Measurements from ENCODE around the gene UROS. TPM values are rescaled to one million over a fixed set of nuclear protein-coding genes. Genes with fewer than 3 reads are reported as not detected.

UROS gene
- total and polyA plus RNA-seq, 10 of the 15 experiments (the other 5 are each of a cell fraction or from before 2014, with no cell fraction given): 4.3 to 112 (median 64.5) TPM

DNA sequence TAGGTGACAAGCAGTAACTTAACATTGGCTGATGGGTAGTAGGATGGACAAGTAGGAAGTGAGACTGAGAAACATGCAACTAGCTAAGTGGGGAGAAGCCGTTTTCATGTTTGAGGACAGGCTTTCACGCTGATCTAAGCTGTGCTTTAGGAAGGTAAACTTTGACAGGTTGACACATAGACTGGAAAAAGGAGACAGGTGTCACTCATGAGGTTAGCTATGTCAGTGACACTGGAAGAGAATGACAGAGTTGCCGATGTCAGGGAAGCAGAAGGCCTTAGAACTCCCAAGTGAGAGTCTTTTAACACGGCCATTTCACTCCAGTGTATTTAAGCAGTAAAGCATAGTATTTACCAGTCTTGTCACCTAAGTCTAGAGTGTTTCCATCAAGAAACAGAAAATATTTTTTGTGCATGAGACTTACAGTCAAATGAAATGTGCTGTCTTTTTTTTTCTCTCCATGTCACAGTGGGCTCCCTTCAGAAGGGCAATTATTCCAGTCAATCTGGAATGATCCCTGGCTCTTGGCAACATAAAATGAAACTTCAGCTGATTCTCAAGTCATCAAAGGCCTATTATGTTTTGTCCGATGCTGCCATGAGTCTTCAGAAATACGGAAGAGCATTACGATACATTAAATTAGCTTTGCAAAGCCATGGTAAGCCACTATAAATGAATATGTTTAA lies 82.9 kb downstream of the UROS start:
- ChIA-PET POLR2A (no interaction called here), SMC1A (ENCODE audit: uncharacterized antibody, unreplicated experiment) (interaction anchor here (1.1 kb wide), 1 partner anchor 19 kb away, joined by 4 read pairs; no protein-coding TSS in a partner anchor)
- TF ChIP-seq IKZF2 (IDR thresholded peaks at IDR 0.05) (no peak), POLR2AphosphoS2 (IDR thresholded peaks at IDR 0.05; ENCODE audit: low read depth, low read length) (no peak), IKZF1 (conservative IDR thresholded peaks at IDR 0.05) (no peak), ASH2L (IDR thresholded peaks at IDR 0.05; ENCODE audit: borderline replicate concordance, low read depth) (no peak), FOXK2 (IDR thresholded peaks at IDR 0.05) (no peak), MYB (IDR thresholded peaks at IDR 0.05; ENCODE audit: borderline replicate concordance, low read depth, low read length) (no peak), TARDBP (IDR thresholded peaks at IDR 0.05; ENCODE audit: borderline replicate concordance) (no peak), SMC3 (IDR thresholded peaks at IDR 0.05; ENCODE audit: borderline replicate concordance, low read length) (no peak), YY1 (IDR thresholded peaks at IDR 0.05; ENCODE audit: low read depth, low read length) (no peak), SREBF2 (IDR thresholded peaks at IDR 0.05; ENCODE audit: low read length) (no peak), RAD21 (IDR thresholded peaks at IDR 0.05; ENCODE audit: insufficient read depth, low read depth, low read length) (no peak)
- TF ChIP-seq, protein P1, sequence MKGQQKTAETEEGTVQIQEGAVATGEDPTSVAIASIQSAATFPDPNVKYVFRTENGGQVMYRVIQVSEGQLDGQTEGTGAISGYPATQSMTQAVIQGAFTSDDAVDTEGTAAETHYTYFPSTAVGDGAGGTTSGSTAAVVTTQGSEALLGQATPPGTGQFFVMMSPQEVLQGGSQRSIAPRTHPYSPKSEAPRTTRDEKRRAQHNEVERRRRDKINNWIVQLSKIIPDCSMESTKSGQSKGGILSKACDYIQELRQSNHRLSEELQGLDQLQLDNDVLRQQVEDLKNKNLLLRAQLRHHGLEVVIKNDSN (IDR thresholded peaks at IDR 0.05; ENCODE audit: borderline replicate concordance, extremely low read length, insufficient read depth, low read depth, low read length): no peak
- TF ChIP-seq, protein P2, sequence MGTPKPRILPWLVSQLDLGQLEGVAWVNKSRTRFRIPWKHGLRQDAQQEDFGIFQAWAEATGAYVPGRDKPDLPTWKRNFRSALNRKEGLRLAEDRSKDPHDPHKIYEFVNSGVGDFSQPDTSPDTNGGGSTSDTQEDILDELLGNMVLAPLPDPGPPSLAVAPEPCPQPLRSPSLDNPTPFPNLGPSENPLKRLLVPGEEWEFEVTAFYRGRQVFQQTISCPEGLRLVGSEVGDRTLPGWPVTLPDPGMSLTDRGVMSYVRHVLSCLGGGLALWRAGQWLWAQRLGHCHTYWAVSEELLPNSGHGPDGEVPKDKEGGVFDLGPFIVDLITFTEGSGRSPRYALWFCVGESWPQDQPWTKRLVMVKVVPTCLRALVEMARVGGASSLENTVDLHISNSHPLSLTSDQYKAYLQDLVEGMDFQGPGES (IDR thresholded peaks at IDR 0.05): no peak
- TF ChIP-seq, protein P3, sequence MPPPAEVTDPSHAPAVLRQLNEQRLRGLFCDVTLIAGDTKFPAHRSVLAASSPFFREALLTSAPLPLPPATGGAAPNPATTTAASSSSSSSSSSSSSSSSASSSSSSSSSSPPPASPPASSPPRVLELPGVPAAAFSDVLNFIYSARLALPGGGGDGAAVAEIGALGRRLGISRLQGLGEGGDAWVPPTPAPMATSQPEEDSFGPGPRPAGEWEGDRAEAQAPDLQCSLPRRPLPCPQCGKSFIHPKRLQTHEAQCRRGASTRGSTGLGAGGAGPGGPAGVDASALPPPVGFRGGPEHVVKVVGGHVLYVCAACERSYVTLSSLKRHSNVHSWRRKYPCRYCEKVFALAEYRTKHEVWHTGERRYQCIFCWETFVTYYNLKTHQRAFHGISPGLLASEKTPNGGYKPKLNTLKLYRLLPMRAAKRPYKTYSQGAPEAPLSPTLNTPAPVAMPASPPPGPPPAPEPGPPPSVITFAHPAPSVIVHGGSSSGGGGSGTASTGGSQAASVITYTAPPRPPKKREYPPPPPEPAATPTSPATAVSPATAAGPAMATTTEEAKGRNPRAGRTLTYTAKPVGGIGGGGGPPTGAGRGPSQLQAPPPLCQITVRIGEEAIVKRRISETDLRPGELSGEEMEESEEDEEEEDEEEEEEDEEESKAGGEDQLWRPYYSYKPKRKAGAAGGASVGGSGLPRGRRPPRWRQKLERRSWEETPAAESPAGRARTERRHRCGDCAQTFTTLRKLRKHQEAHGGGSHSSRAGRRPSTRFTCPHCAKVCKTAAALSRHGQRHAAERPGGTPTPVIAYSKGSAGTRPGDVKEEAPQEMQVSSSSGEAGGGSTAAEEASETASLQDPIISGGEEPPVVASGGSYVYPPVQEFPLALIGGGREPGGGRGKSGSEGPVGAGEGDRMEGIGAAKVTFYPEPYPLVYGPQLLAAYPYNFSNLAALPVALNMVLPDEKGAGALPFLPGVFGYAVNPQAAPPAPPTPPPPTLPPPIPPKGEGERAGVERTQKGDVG (CRISPR knock-in tag; IDR thresholded peaks at IDR 0.05): no peak
- TF ChIP-seq, protein P4, sequence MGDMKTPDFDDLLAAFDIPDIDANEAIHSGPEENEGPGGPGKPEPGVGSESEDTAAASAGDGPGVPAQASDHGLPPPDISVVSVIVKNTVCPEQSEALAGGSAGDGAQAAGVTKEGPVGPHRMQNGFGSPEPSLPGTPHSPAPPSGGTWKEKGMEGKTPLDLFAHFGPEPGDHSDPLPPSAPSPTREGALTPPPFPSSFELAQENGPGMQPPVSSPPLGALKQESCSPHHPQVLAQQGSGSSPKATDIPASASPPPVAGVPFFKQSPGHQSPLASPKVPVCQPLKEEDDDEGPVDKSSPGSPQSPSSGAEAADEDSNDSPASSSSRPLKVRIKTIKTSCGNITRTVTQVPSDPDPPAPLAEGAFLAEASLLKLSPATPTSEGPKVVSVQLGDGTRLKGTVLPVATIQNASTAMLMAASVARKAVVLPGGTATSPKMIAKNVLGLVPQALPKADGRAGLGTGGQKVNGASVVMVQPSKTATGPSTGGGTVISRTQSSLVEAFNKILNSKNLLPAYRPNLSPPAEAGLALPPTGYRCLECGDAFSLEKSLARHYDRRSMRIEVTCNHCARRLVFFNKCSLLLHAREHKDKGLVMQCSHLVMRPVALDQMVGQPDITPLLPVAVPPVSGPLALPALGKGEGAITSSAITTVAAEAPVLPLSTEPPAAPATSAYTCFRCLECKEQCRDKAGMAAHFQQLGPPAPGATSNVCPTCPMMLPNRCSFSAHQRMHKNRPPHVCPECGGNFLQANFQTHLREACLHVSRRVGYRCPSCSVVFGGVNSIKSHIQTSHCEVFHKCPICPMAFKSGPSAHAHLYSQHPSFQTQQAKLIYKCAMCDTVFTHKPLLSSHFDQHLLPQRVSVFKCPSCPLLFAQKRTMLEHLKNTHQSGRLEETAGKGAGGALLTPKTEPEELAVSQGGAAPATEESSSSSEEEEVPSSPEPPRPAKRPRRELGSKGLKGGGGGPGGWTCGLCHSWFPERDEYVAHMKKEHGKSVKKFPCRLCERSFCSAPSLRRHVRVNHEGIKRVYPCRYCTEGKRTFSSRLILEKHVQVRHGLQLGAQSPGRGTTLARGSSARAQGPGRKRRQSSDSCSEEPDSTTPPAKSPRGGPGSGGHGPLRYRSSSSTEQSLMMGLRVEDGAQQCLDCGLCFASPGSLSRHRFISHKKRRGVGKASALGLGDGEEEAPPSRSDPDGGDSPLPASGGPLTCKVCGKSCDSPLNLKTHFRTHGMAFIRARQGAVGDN (IDR thresholded peaks at IDR 0.05): no peak

More for the DNA sequence above, 82.9 kb downstream of the UROS start:
- ATAC-seq: no peak
- intact Hi-C loops (cut with micrococcal nuclease; ENCODE audit: unreplicated experiment): no loop called here
- H3K36me3 ChIP-seq (ENCODE audit: control insufficient read depth in 2 of 2, insufficient read depth in 2 of 2, low read length in 1 of 2): peaks cover 19 to 57% of the 10 kb centered on the region in 2 experiments
- H4K20me1 ChIP-seq (ENCODE audit: control insufficient read depth, insufficient read depth): no peaks in the 10 kb centered on the region
- H3K4me3 ChIP-seq: no peak overlapping the region
- ChIA-PET CTCF (interaction anchor here (1.0 kb wide), 2 partner anchors 9 to 16 kb away, joined by 3 to 6 read pairs; no protein-coding TSS in a partner anchor), RAD21 (ENCODE audit: unreplicated experiment) (no interaction called here)
- over 99% methylated on average over 7 of the region's 7 CpGs for WGBS (ENCODE audit: insufficient coverage, insufficient replicate concordance, low lambda C conversion rate, missing lambda C conversion rate)
- H3K27me3 ChIP-seq (replicated peaks in 1 of 2; ENCODE audit: control insufficient read depth in 2 of 2, insufficient read depth in 2 of 2, low read length in 1 of 2): no peaks in the 10 kb centered on the region
- H3K27ac ChIP-seq (ENCODE audit: control insufficient read depth, insufficient read depth): no peak overlapping the region
- no peaks in the 10 kb centered on the region for H3K9me3 ChIP-seq (replicated peaks; ENCODE audit: control insufficient read depth, insufficient read depth, low read length)
- no peak overlapping the region for H3K4me2 ChIP-seq (ENCODE audit: control insufficient read depth, insufficient read depth)
- no peak overlapping the region for H2AFZ ChIP-seq (ENCODE audit: control insufficient read depth, low read depth, low read length)
- no TSS peak for BruUV-seq (replicated peaks)
- DNase-seq (ENCODE audit: low read depth, low spot score): no peak
- no peaks in the 10 kb centered on the region for H3K79me2 ChIP-seq (ENCODE audit: control insufficient read depth, insufficient read depth, low read length)
- no peak overlapping the region for H3K9ac ChIP-seq (ENCODE audit: control insufficient read depth, insufficient read depth, low read length)
- FAIRE-seq: no peak
- H3K4me1 ChIP-seq (ENCODE audit: control insufficient read depth, insufficient read depth, low read length): no peaks in the 10 kb centered on the region
- in situ Hi-C loops (cut with MboI): no loop called here

All from GM12878 (cell line).